ENCODE measurements around the gene CASK.

The CASK gene

DNA sequence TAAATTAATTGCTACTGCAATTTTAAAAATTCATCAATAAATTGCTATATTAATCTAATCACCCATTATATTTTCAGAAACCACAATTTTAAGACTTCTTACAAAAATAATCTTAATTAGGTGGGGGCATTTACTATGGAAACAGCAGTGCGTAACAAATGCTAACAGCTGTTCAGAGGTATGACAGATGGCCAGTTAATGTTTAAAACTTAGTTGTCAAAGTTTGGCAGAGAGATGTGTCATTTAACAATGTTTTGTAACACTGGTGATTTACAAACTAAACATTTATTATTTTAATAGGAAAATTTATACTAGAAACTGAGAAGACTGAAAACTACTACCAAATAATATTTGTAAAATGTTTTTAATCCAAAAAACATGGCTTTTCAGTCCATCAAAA is 319.8 kb downstream of the CASK start:
- no peak overlapping the region for H3K4me3 ChIP-seq (replicated peaks in 1 of 2; ENCODE audit: low read depth in 2 of 2, low read length in 2 of 2)
- TF ChIP-seq, protein P1, sequence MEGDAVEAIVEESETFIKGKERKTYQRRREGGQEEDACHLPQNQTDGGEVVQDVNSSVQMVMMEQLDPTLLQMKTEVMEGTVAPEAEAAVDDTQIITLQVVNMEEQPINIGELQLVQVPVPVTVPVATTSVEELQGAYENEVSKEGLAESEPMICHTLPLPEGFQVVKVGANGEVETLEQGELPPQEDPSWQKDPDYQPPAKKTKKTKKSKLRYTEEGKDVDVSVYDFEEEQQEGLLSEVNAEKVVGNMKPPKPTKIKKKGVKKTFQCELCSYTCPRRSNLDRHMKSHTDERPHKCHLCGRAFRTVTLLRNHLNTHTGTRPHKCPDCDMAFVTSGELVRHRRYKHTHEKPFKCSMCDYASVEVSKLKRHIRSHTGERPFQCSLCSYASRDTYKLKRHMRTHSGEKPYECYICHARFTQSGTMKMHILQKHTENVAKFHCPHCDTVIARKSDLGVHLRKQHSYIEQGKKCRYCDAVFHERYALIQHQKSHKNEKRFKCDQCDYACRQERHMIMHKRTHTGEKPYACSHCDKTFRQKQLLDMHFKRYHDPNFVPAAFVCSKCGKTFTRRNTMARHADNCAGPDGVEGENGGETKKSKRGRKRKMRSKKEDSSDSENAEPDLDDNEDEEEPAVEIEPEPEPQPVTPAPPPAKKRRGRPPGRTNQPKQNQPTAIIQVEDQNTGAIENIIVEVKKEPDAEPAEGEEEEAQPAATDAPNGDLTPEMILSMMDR (IDR thresholded peaks at IDR 0.05; ENCODE audit: low read depth, low read length): no peak
- DNase-seq (ENCODE audit: low read depth in 2 of 2): no peak

DNA sequence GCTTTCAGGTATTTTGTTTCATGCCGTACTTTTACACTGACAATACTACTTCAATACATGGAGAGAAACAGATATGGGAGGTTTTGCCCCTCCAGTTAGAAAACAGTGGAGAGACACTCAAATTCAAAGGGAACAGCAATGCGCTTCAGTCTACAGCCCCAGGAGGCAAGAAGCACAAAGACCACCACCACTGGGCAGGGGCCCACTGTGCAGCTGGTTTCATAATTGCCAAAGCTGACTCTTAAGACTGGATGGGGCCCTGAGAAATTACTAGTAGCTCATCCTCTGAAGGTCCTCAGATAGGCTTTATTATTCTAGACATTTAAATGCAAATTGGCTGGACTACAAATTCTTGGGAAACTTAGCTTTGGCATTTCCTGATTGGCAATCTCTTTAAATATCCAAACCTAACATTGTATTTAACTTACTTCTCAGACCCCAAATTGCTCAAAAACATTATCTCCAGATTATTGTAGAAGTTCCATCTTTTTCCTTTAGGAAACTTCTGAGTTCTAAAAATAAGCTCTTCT is 320.5 kb downstream of the CASK start:
- no peak overlapping the region for H3K4me3 ChIP-seq (replicated peaks in 1 of 2; ENCODE audit: low read depth in 2 of 2, low read length in 2 of 2)
- peak; percentile 16 to 46 for DNase-seq (ENCODE audit: low read depth in 2 of 2)
- TF ChIP-seq, protein P1 (IDR thresholded peaks at IDR 0.05; ENCODE audit: low read depth, low read length): no peak

DNA sequence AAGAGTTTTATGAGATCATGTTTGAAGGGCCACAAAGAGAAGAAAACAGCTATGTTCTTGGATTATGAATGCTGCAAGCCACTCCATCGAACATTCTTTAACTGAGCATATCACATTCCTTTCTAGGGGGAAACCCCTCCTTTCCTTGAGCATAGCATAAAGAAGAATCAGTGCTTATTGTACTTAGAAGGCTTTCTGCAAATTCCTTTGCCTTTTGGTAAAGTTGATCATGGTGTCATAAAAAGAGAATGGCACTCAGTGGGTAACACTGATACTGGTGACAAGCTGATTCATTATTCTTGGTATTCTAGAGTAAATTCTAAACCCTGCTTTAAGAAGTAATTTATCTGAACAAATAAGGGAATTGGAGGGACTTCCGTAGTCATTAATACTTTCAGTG is 323.1 kb downstream of the CASK start:
- H3K4me3 ChIP-seq (replicated peaks in 1 of 2; ENCODE audit: low read depth in 2 of 2, low read length in 2 of 2): no peak overlapping the region
- TF ChIP-seq, protein P1 (IDR thresholded peaks at IDR 0.05; ENCODE audit: low read depth, low read length): no peak
- peak; percentile 62 to 68 for DNase-seq (ENCODE audit: low read depth in 2 of 2)

DNA sequence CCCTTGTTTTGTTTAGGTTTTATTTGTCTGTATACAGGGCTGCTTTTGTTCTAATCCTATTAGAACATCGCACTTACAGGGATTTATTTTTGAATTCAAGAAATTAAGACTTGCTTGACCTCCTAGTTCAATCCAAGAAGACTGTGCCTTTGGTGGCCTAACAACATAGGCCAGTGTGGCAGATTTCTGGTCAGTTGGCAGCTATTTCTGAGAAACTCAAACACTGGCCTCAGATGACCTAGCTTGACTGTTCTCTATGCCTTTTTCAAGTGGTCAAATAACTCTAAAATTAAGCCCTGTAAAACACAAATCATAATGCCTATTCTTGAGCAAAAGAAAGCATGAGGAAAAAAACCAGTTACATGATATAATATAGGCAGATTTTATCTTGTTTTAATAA is 323.8 kb downstream of the CASK start:
- TF ChIP-seq, protein P1 (IDR thresholded peaks at IDR 0.05; ENCODE audit: low read depth, low read length): no peak

DNA sequence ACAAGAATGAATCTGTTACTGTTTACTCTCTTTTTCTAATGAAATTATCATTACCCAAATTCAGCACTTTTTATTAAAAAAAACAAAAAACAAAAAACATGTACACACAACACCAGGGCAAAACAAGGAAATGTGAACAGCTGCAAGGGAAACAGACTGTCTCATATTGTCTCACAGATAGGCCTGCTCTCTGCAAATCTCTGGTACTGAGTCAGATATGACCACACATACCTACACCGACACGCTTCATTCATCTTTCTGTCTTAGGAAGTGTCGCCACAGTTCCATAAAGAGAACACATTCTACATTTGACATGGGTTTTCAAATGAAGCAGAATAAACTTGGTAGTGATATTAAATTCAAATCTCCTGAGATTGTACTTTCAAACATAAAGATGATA is 326.8 kb downstream of the CASK start:
- no peak overlapping the region for H3K4me3 ChIP-seq (replicated peaks in 1 of 2; ENCODE audit: low read depth in 2 of 2, low read length in 2 of 2)
- DNase-seq (ENCODE audit: low read depth in 2 of 2): peak in 1 of 2 donors; percentile 13
- TF ChIP-seq, protein P1 (IDR thresholded peaks at IDR 0.05; ENCODE audit: low read depth, low read length): no peak

More for the DNA sequence above, 323.8 kb downstream of the CASK start:
- no peak for DNase-seq (ENCODE audit: low read depth in 2 of 2)
- no peak overlapping the region for H3K4me3 ChIP-seq (replicated peaks in 1 of 2; ENCODE audit: low read depth in 2 of 2, low read length in 2 of 2)

DNA sequence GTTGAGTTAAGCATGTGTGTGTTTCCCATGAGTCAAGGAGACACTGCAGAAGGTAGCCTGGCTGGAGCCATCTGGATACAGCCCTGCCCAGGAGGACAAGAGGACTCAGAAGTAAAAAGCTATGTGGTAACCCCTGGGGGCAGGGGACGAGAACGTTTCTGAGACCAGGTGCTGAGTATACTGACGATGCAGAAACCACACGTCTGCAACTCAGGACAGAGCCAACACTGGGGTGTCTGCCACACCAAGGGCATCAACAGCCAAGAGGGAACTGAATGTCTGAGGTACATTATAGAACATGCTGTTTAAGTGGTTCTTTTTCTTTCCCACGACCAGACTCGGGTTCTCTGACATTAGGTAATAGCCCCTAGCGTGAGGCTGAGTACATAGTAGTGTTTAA is 328.7 kb downstream of the CASK start:
- TF ChIP-seq, protein P1 (IDR thresholded peaks at IDR 0.05; ENCODE audit: low read depth, low read length): no peak
- no peak for DNase-seq (ENCODE audit: low read depth in 2 of 2)

DNA sequence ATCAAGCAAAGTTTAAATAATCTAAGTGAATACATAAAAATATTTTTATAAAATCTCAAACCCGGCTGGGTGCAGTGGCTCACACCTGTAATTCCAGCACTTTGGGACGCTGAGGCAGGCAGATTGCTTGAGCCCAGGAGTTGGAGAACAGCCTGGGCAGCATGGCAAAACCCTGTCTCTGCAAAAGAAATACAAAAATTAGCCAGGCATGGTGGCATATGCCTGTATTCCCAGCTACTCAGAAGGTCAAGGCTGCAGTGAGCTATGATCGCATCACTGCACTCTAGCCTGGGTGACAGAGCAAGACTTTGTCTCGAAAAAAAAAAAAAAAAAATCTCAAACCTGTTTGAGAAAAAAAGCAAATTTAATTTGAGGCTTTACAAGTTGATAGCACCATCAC is 331.4 kb downstream of the CASK start:
- TF ChIP-seq, protein P1 (IDR thresholded peaks at IDR 0.05; ENCODE audit: low read depth, low read length): no peak

More for the DNA sequence above, 328.7 kb downstream of the CASK start:
- H3K4me3 ChIP-seq (replicated peaks in 1 of 2; ENCODE audit: low read depth in 2 of 2, low read length in 2 of 2): no peak overlapping the region

More for the DNA sequence above, 331.4 kb downstream of the CASK start:
- H3K4me3 ChIP-seq (replicated peaks in 1 of 2; ENCODE audit: low read depth in 2 of 2, low read length in 2 of 2): no peak overlapping the region
- DNase-seq (ENCODE audit: low read depth in 2 of 2): no peak

Measured in cardiac fibroblast (primary cell).